MM.1S (cell line): ENCODE results near the gene OVCH2.

Source experiments
- DNase-seq: peaks from one replicate; pipeline ENCODE4 v3.0.0-alpha.2; 2015
- H2AFZ ChIP-seq: fragments of 300-600 bp; sonication (generic); 2 replicates; pipeline ENCODE4 v1.6.0; 2016; ENCODE audit warnings: antibody characterized with exemption, low read length
- H3F3A ChIP-seq: fragments of 300-600 bp; sonication (generic); 2 replicates; pipeline ENCODE4 v1.6.1; 2016; ENCODE audit warnings: mild to moderate bottlenecking, antibody characterized with exemption, low read length, moderate library complexity, mixed read lengths; ENCODE audit not compliant: insufficient read depth
- H3K27ac ChIP-seq: fragments of 300-600 bp; sonication (generic); 2 replicates; pipeline ENCODE4 v1.5.1; 2016; ENCODE audit warnings: mild to moderate bottlenecking, low read length
- H3K27me3 ChIP-seq: fragments of 300-600 bp; sonication (generic); replicated peaks from 2 replicates; pipeline ENCODE4 v1.6.0; 2016; ENCODE audit warnings: low read length; ENCODE audit not compliant: insufficient read depth
- H3K36me3 ChIP-seq: fragments of 300-600 bp; sonication (generic); replicated peaks from 2 replicates; pipeline ENCODE4 v1.6.1; 2016; ENCODE audit warnings: mild to moderate bottlenecking, low read length, mixed read lengths; ENCODE audit not compliant: insufficient read depth
- H3K4me1 ChIP-seq: fragments of 300-600 bp; sonication (generic); 2 replicates; pipeline ENCODE4 v1.6.1; 2016; ENCODE audit warnings: low read length, mixed read lengths
- H3K4me2 ChIP-seq: fragments of 300-600 bp; sonication (generic); 2 replicates; pipeline ENCODE4 v1.6.0; 2016; ENCODE audit warnings: low read depth, low read length
- H3K4me3 ChIP-seq: fragments of 300-600 bp; sonication (generic); 2 replicates; pipeline ENCODE4 v1.5.1; 2016; ENCODE audit warnings: low read length, mixed read lengths
- H3K79me2 ChIP-seq: fragments of 300-600 bp; sonication (generic); 2 replicates; pipeline ENCODE4 v1.6.1; 2016; ENCODE audit warnings: mixed run types, low read length, mixed read lengths
- H3K9ac ChIP-seq: fragments of 300-600 bp; sonication (generic); 2 replicates; pipeline ENCODE4 v1.6.1; 2016; ENCODE audit warnings: low read length, mixed read lengths
- H3K9me2 ChIP-seq: fragments of 300-600 bp; sonication (generic); replicated peaks from 2 replicates; pipeline ENCODE4 v1.6.1; 2016; ENCODE audit warnings: mild to moderate bottlenecking, low read length, mixed read lengths; ENCODE audit not compliant: insufficient read depth
- H3K9me3 ChIP-seq: fragments of 300-600 bp; sonication (generic); replicated peaks from 2 replicates; pipeline ENCODE4 v1.6.1; 2016; ENCODE audit warnings: mild to moderate bottlenecking, low read length, mixed read lengths; ENCODE audit not compliant: insufficient read depth
- H4K20me1 ChIP-seq: fragments of 300-600 bp; sonication (generic); 2 replicates; pipeline ENCODE4 v1.6.1; 2016; ENCODE audit warnings: mild to moderate bottlenecking, low read length, moderate library complexity, mixed read lengths; ENCODE audit not compliant: insufficient read depth
- EZH2 ChIP-seq: fragments of 300-600 bp; sonication (generic); optimal IDR thresholded peaks from 2 replicates; pipeline ENCODE3; 2017; ENCODE audit warnings: low read depth, mild to moderate bottlenecking, antibody characterized with exemption, low read length, mixed read lengths
- EZH2phosphoT487 ChIP-seq: fragments of 300-600 bp; sonication (generic); IDR thresholded peaks from 2 replicates; pipeline ENCODE4 v1.6.1; 2018; ENCODE audit warnings: antibody characterized with exemption, low read length
- TF ChIP-seq, protein P1 (sequence below): fragments of 300-600 bp; sonication (generic); IDR thresholded peaks from 2 replicates; pipeline ENCODE4 v1.5.1; 2016; ENCODE audit warnings: antibody characterized with exemption, low read length, mixed read lengths

The OVCH2 gene

DNA sequence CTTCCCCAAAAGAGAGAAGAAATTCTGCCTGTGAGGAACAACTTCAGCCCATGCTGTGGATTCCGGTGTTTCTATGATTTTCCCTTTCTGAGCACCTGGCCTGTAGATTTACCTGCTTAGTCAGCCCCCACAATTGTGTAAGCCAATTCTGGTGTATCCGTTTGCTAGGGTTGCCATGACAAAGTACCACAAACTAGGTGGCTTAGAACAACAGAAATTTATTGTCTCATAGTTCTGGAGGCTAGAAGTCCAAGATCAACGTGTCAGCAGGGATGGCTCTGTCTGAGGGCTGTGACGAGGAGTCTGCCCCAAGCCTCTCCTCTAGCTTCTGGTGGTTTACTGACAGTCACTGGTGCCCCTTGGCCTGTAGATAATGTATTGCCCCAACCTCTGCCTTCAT is 17.0 kb downstream of the OVCH2 start:
- H4K20me1 ChIP-seq, result no peaks in the 10 kb centered on the region
- TF ChIP-seq, protein P1, sequence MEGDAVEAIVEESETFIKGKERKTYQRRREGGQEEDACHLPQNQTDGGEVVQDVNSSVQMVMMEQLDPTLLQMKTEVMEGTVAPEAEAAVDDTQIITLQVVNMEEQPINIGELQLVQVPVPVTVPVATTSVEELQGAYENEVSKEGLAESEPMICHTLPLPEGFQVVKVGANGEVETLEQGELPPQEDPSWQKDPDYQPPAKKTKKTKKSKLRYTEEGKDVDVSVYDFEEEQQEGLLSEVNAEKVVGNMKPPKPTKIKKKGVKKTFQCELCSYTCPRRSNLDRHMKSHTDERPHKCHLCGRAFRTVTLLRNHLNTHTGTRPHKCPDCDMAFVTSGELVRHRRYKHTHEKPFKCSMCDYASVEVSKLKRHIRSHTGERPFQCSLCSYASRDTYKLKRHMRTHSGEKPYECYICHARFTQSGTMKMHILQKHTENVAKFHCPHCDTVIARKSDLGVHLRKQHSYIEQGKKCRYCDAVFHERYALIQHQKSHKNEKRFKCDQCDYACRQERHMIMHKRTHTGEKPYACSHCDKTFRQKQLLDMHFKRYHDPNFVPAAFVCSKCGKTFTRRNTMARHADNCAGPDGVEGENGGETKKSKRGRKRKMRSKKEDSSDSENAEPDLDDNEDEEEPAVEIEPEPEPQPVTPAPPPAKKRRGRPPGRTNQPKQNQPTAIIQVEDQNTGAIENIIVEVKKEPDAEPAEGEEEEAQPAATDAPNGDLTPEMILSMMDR, result no peak
- no peak for TF ChIP-seq EZH2phosphoT487
- no peak for TF ChIP-seq EZH2
- DNase-seq, result no peak

DNA sequence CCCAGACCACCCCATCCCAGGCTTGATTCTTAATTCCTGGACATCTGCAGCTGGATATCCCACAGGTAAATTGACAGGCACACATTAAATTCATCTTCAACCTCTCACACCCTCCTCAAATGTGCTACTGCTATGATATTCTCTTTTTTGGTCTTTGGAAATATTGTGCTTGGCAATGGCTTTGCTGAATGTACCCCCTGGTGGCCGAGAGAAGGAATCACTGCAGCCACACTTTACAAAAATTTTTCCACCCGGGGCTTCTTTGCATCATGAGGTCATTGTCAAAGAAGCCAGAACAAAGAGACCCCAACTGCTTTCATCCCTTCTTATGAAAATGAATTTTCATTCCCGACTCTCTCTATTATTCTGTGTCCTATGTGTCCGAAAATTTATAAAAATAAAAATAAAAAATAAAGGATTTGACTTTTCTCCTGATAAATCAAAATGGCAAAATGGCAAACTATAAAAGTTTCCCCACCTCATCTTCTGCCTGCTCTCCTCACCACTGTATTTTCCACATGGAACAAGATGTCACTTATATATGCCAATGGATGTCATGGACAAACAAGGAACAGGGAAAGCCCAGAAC is 17.9 kb downstream of the OVCH2 start:
- Histone ChIP-seq H3K9ac (no peak overlapping the region), H4K20me1 (no peaks in the 10 kb centered on the region), H3K36me3 (no peaks in the 10 kb centered on the region), H3K4me2 (no peak overlapping the region), H3F3A (no peaks in the 10 kb centered on the region), H3K4me1 (no peaks in the 10 kb centered on the region), H3K9me3 (no peaks in the 10 kb centered on the region), H3K4me3 (no peak overlapping the region), H3K27me3 (no peaks in the 10 kb centered on the region), H3K9me2 (no peaks in the 10 kb centered on the region), H2AFZ (no peak overlapping the region), H3K79me2 (no peaks in the 10 kb centered on the region), H3K27ac (no peak overlapping the region)
- peak; percentile 38 for DNase-seq
- no peak for TF ChIP-seq EZH2phosphoT487
- TF ChIP-seq EZH2, result no peak
- TF ChIP-seq, protein P1, result peak; percentile 75

More for the DNA sequence above, 17.0 kb downstream of the OVCH2 start:
- H3K4me3 ChIP-seq, result no peak overlapping the region
- H3K9me3 ChIP-seq, result no peaks in the 10 kb centered on the region
- H2AFZ ChIP-seq, result no peak overlapping the region
- 0 out of 2 replicates have a peak, but pooled peaks cover 5% of the 10 kb centered on the region for H3K27me3 ChIP-seq
- no peak overlapping the region for H3K27ac ChIP-seq
- no peaks in the 10 kb centered on the region for H3K36me3 ChIP-seq
- H3K9ac ChIP-seq, result no peak overlapping the region
- H3F3A ChIP-seq, result no peaks in the 10 kb centered on the region
- H3K4me2 ChIP-seq, result no peak overlapping the region
- no peaks in the 10 kb centered on the region for H3K4me1 ChIP-seq
- H3K79me2 ChIP-seq, result no peaks in the 10 kb centered on the region
- H3K9me2 ChIP-seq, result no peaks in the 10 kb centered on the region

DNA sequence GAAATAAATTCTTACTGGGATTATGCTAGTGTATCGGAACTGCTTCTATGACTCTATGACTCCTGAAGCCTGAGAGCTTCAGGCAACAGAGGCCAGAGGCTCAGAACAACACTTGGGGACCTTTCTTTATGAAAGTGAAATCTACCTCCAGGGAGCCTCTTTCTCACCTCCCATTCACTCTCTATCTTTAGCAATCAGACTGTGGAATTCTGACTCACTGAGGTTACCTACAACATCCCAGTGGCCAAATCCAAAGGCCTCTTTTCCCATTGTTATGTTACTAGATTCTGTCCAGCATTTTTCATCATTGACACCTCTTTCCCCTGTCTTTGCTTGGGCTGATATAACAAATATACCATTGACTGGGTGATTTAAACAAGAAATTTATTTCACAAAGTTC is 18.9 kb downstream of the OVCH2 start:
- Histone ChIP-seq H3K4me1 (no peaks in the 10 kb centered on the region), H3K4me2 (no peak overlapping the region), H3K36me3 (no peaks in the 10 kb centered on the region), H3K9me3 (no peaks in the 10 kb centered on the region), H3F3A (no peaks in the 10 kb centered on the region), H2AFZ (no peak overlapping the region), H3K4me3 (no peak overlapping the region), H4K20me1 (no peaks in the 10 kb centered on the region), H3K79me2 (no peaks in the 10 kb centered on the region), H3K27ac (no peak overlapping the region), H3K9me2 (no peaks in the 10 kb centered on the region), H3K9ac (no peak overlapping the region), H3K27me3 (no peaks in the 10 kb centered on the region)
- TF ChIP-seq EZH2 (no peak), EZH2phosphoT487 (no peak)
- TF ChIP-seq, protein P1, result no peak
- DNase-seq, result no peak
